SK-N-SH treated with all-trans-retinoic acid at 6 μM for 48 hours (cell line): ENCODE results near the gene MRPS35.

Experiments
- ATAC-seq: fragments of 200-7000 bp; cut with Tn5 transposase; 3 replicates; pipeline ENCODE4 v1.9.1; 2020; ENCODE audit warnings: mild to moderate bottlenecking, moderate library complexity
- ARNTL ChIP-seq: fragments of 450-650 bp; formaldehyde crosslinking; IDR thresholded peaks from 2 replicates; pipeline ENCODE4 v1.5.0; 2020; ENCODE audit warnings: low read depth, mild to moderate bottlenecking, moderate library complexity, borderline replicate concordance
- CREB5 ChIP-seq: fragments of 250-450 bp; sonication (Bioruptor Pico); IDR thresholded peaks from 2 replicates; pipeline ENCODE4 v1.5.1; 2020; ENCODE audit warnings: low read depth, mild to moderate bottlenecking, moderate library complexity
- CSDC2 ChIP-seq: fragments of 250-450 bp; sonication (Bioruptor Pico); IDR thresholded peaks from 2 replicates; pipeline ENCODE4 v1.5.0; 2020; ENCODE audit warnings: mild to moderate bottlenecking, moderate library complexity
- CSRNP3 ChIP-seq: fragments of 250-450 bp; sonication (Bioruptor Pico); IDR thresholded peaks from 2 replicates; pipeline ENCODE4 v1.5.1; 2021; ENCODE audit warnings: mild to moderate bottlenecking, moderate library complexity
- ESRRG ChIP-seq: fragments of 250-450 bp; sonication (Bioruptor Pico); IDR thresholded peaks from 2 replicates; pipeline ENCODE4 v1.6.1; 2021; ENCODE audit warnings: mild to moderate bottlenecking
- GLIS3 ChIP-seq: fragments of 250-450 bp; sonication (Bioruptor Pico); IDR thresholded peaks from 2 replicates; pipeline ENCODE4 v1.5.0; 2020; ENCODE audit warnings: mild to moderate bottlenecking, moderate library complexity
- ISL1 ChIP-seq: fragments of 250-450 bp; sonication (Bioruptor Pico); IDR thresholded peaks from 2 replicates; pipeline ENCODE4 v2.1.2; 2022; ENCODE audit warnings: mild to moderate bottlenecking, moderate library complexity
- OSR1 ChIP-seq: fragments of 250-450 bp; sonication (Bioruptor Pico); IDR thresholded peaks from 2 replicates; pipeline ENCODE4 v1.8.0; 2022; ENCODE audit warnings: moderate library complexity, mild to moderate bottlenecking, inconsistent platforms
- POU6F1 ChIP-seq: fragments of 250-450 bp; sonication (Bioruptor Pico); IDR thresholded peaks from 2 replicates; pipeline ENCODE4 v1.8.0; 2021; ENCODE audit warnings: low read depth, mild to moderate bottlenecking, moderate library complexity, borderline replicate concordance
- RARB ChIP-seq: fragments of 250-450 bp; sonication (Bioruptor Pico); IDR thresholded peaks from 2 replicates; pipeline ENCODE4 v1.8.0; 2021; ENCODE audit warnings: mild to moderate bottlenecking, moderate library complexity
- SNAI2 ChIP-seq: fragments of 250-450 bp; sonication (Bioruptor Pico); IDR thresholded peaks from 2 replicates; pipeline ENCODE4 v1.5.0; 2020; ENCODE audit warnings: mild to moderate bottlenecking, moderate library complexity
- TCF4 ChIP-seq: fragments of 250-450 bp; sonication (Bioruptor Pico); IDR thresholded peaks from 2 replicates; pipeline ENCODE4 v1.8.0; 2021; ENCODE audit warnings: mild to moderate bottlenecking, moderate library complexity, borderline replicate concordance
- TOX ChIP-seq: fragments of 250-450 bp; sonication (Bioruptor Pico); IDR thresholded peaks from 2 replicates; pipeline ENCODE4 v1.8.0; 2021; ENCODE audit warnings: mild to moderate bottlenecking, moderate library complexity, borderline replicate concordance
- TSHZ2 ChIP-seq: fragments of 250-450 bp; sonication (Bioruptor Pico); IDR thresholded peaks from 2 replicates; pipeline ENCODE4 v1.5.0; 2020; ENCODE audit warnings: mild to moderate bottlenecking, moderate library complexity
- ZFP3 ChIP-seq: fragments of 250-450 bp; sonication (Bioruptor Pico); IDR thresholded peaks from 2 replicates; pipeline ENCODE4 v1.5.0; 2020; ENCODE audit warnings: mild to moderate bottlenecking, moderate library complexity
- ZFP30 ChIP-seq: fragments of 450-650 bp; formaldehyde crosslinking; IDR thresholded peaks from 2 replicates; pipeline ENCODE4 v1.5.0; 2022; ENCODE audit warnings: mild to moderate bottlenecking, moderate library complexity
- ZNF565 ChIP-seq: fragments of 450-650 bp; formaldehyde crosslinking; conservative IDR thresholded peaks from 2 replicates; pipeline ENCODE4 v1.5.0; 2020; ENCODE audit warnings: low read depth, mild to moderate bottlenecking, moderate library complexity
- ZNF70 ChIP-seq: fragments of 450-650 bp; formaldehyde crosslinking; IDR thresholded peaks from 2 replicates; pipeline ENCODE4 v1.5.0; 2020; ENCODE audit warnings: mild to moderate bottlenecking, moderate library complexity
- ZNF8 ChIP-seq: fragments of 450-650 bp; formaldehyde crosslinking; IDR thresholded peaks from 2 replicates; pipeline ENCODE4 v1.5.0; 2020; ENCODE audit warnings: mild to moderate bottlenecking, moderate library complexity

Gene MRPS35

GRCh38 chr12:27766587-27766986 lies 56.0 kb downstream of the MRPS35 start:
- TF ChIP-seq POU6F1 (CRISPR knock-in tag) (no peak), ZFP3 (no peak), ZNF8 (CRISPR knock-in tag) (no peak), TOX (CRISPR knock-in tag) (no peak), SNAI2 (CRISPR knock-in tag) (no peak), CSDC2 (CRISPR knock-in tag) (no peak), ZNF565 (CRISPR knock-in tag) (no peak), ESRRG (CRISPR knock-in tag) (no peak), ZNF70 (CRISPR knock-in tag) (no peak), GLIS3 (CRISPR knock-in tag) (no peak), ARNTL (CRISPR knock-in tag) (no peak), ZFP30 (no peak), ISL1 (no peak), TSHZ2 (CRISPR knock-in tag) (no peak), RARB (CRISPR knock-in tag) (no peak), OSR1 (CRISPR knock-in tag) (no peak), CSRNP3 (no peak)
- TF ChIP-seq, all 23 proteins: peak for 0
- ATAC-seq, result no peak

GRCh38 chr12:27769142-27769673 lies 58.6 kb downstream of the MRPS35 start:
- TF ChIP-seq SNAI2 (CRISPR knock-in tag), result no peak
- no peak for TF ChIP-seq CREB5
- no peak for TF ChIP-seq ESRRG (CRISPR knock-in tag)
- no peak for TF ChIP-seq TSHZ2 (CRISPR knock-in tag)
- no peak; the same call in 2 of the 3 replicates for ATAC-seq

- ATAC-seq, result no peak
- TF ChIP-seq CSRNP3 (no peak), TCF4 (CRISPR knock-in tag) (no peak)
These were observed 61.1 kb downstream of the MRPS35 start for GRCh38 chr12:27771481-27772327.
